BJ (cell line): ENCODE measurements around the gene DYNC2I2. TPM values are rescaled to one million over a fixed set of nuclear protein-coding genes. Genes with fewer than 3 reads are reported as not detected.

Experiments used
- CTCF ChIA-PET: fragments of 350-600 bp; formaldehyde crosslinking; extraction: SDS; loops from one replicate; lab custom pipeline; 2021; ENCODE audit warnings: antibody characterized with exemption, inconsistent platforms; lab: Yijun Ruan, JAX
- POLR2A ChIA-PET: fragments of 300-600 bp; sonication (Branson Sonifier 250); formaldehyde crosslinking; extraction: SDS; loops from one replicate; lab custom pipeline; 2021; ENCODE audit warnings: antibody characterized with exemption; lab: Charles Lee
- DNase-seq: peaks from one replicate; pipeline ENCODE4 v3.0.0-alpha.2; 2011; ENCODE audit warnings: low read depth
- H3K27me3 ChIP-seq: 2 replicates; pipeline ENCODE4 v1.6.0; 2011; ENCODE audit warnings: low read length; ENCODE audit not compliant: control insufficient read depth, insufficient read depth
- H3K36me3 ChIP-seq: 2 replicates; pipeline ENCODE4 v1.5.1; 2011; ENCODE audit warnings: low read length; ENCODE audit not compliant: control insufficient read depth, insufficient read depth
- H3K4me3 ChIP-seq: 2 replicates; pipeline ENCODE4 v1.5.1; 2011; ENCODE audit warnings: low read depth, mild to moderate bottlenecking, control low read depth, low read length
- CTCF ChIP-seq: IDR thresholded peaks from 2 replicates; pipeline ENCODE4 v1.5.1; 2011; ENCODE audit warnings: low read depth, mild to moderate bottlenecking, control low read depth, inconsistent platforms, low read length, moderate library complexity; ENCODE audit not compliant: insufficient read depth
- polyA plus RNA-seq: library from polyadenylated mRNA; depleted of rRNA; stranded (reverse); fragments of >200 nt; gene quantifications from 2 replicates; pipeline ENCODE4 v1.2.3, GENCODE V29; 2011

DYNC2I2 gene
- polyA plus RNA-seq, 1 experiment, result 50.4 TPM

- H3K36me3 ChIP-seq, result peaks cover 67% of the 10 kb centered on the region
- H3K4me3 ChIP-seq, result no peak overlapping the region
- TF ChIP-seq CTCF, result no peak
- H3K27me3 ChIP-seq, result no peaks in the 10 kb centered on the region
- CTCF ChIA-PET, result interaction anchor here (1.0 kb wide), 1 partner anchor 19 kb away, joined by 3 read pairs; no protein-coding TSS in a partner anchor
- POLR2A ChIA-PET, result interaction anchor here (0.7 kb wide), 1 partner anchor 27 kb away, joined by 3 read pairs; no protein-coding TSS in a partner anchor
- no peak for DNase-seq
Observed at GRCh38 chr9:128615571-128615970, 41.1 kb downstream of the DYNC2I2 start.

- ChIA-PET CTCF (interaction anchor here (0.6 to 1.0 kb wide), 2 partner anchors 14 to 20 kb away, joined by 3 read pairs; no protein-coding TSS in a partner anchor), POLR2A (no interaction called here)
- H3K36me3 ChIP-seq, result peaks cover 64% of the 10 kb centered on the region
- DNase-seq, result no peak
- H3K4me3 ChIP-seq, result no peak overlapping the region
- no peak for TF ChIP-seq CTCF
- H3K27me3 ChIP-seq, result no peaks in the 10 kb centered on the region
Observed at GRCh38 chr9:128614728-128615127, 41.9 kb downstream of the DYNC2I2 start.

- peaks cover 64% of the 10 kb centered on the region for H3K36me3 ChIP-seq
- ChIA-PET CTCF (no interaction called here), POLR2A (no interaction called here)
- no peak for TF ChIP-seq CTCF
- H3K4me3 ChIP-seq, result no peak overlapping the region
- H3K27me3 ChIP-seq, result no peaks in the 10 kb centered on the region
- no peak for DNase-seq
Observed at GRCh38 chr9:128611600-128612394, 44.9 kb downstream of the DYNC2I2 start.

GRCh38 chr9:128610897-128611296 lies 45.8 kb downstream of the DYNC2I2 start:
- no peak for TF ChIP-seq CTCF
- POLR2A ChIA-PET, result no interaction called here
- no peak overlapping the region for H3K4me3 ChIP-seq
- no peak for DNase-seq
- no peaks in the 10 kb centered on the region for H3K27me3 ChIP-seq
- H3K36me3 ChIP-seq, result peaks cover 62% of the 10 kb centered on the region
- CTCF ChIA-PET, result interaction anchor here (1.5 kb wide), 1 partner anchor 36 kb away, joined by 3 read pairs; no protein-coding TSS in a partner anchor

- TF ChIP-seq CTCF, result no peak
- ChIA-PET CTCF (interaction anchor here (0.9 to 1.2 kb wide), 2 partner anchors 13 to 28 kb away, joined by 3 read pairs; no protein-coding TSS in a partner anchor), POLR2A (no interaction called here)
- peaks cover 59% of the 10 kb centered on the region for H3K36me3 ChIP-seq
- no peaks in the 10 kb centered on the region for H3K27me3 ChIP-seq
- H3K4me3 ChIP-seq, result no peak overlapping the region
- DNase-seq, result no peak
Observed at GRCh38 chr9:128607642-128608350, 48.9 kb downstream of the DYNC2I2 start.
